Spleen (tissue), 3 donors: ENCODE results near the gene LPAR3.

ENCODE experiments used
- POLR2A ChIP-seq, 3 donors: fragments of 450-650 bp; IDR thresholded peaks; one replicate each; pipeline ENCODE4 v1.5.1; 2017; ENCODE audit warnings: antibody characterized with exemption in 3 of 3, mild to moderate bottlenecking in 1 of 3
- POLR2AphosphoS5 ChIP-seq, 3 donors: sonication (generic); formaldehyde crosslinking; IDR thresholded peaks; one replicate each; pipeline ENCODE4 v1.5.1; 2017; ENCODE audit warnings: antibody characterized with exemption in 3 of 3

- TF ChIP-seq POLR2AphosphoS5 (IDR thresholded peaks at IDR 0.05) (no peak), POLR2A (IDR thresholded peaks at IDR 0.05) (no peak)
Measured at GRCh38 chr1:84823991-84824390, 69.0 kb downstream of the LPAR3 start.
